Body of pancreas (tissue), 4 donors: ENCODE results near the gene DENND1A. TPM values are rescaled to one million over a fixed set of nuclear protein-coding genes. Genes with fewer than 3 reads are reported as not detected.

ENCODE experiments used
- ATAC-seq: fragments of 150-250 bp; one replicate; pipeline ENCODE4 v1.9.1; 2016
- DNase-seq, 4 donors: peaks; one replicate each; pipeline ENCODE4 v3.0.0-alpha.2; 2019
- H3K27ac ChIP-seq, 4 donors: fragments of 200-600 bp; sonication (generic); 1 replicate in 3 of 4; 2 replicates in 1 of 4; pipeline versions ENCODE4 v1.5.1 to v1.6.1; 2016 to 2019; ENCODE audit warnings: mild to moderate bottlenecking in 1 of 4, mixed read lengths in 1 of 4, moderate library complexity in 1 of 4
- H3K27me3 ChIP-seq, 2 donors: fragments of 200-600 bp; sonication (generic); one replicate each; pipeline ENCODE4 v1.6.0; 2016; ENCODE audit warnings: mild to moderate bottlenecking in 1 of 2
- H3K36me3 ChIP-seq, 2 donors: fragments of 200-600 bp; sonication (generic); replicated peaks in 1 of 2; 2 replicates each; pipeline ENCODE4 v1.5.1; 2016; ENCODE audit warnings: low read depth in 2 of 2; ENCODE audit not compliant: insufficient read depth in 1 of 2
- H3K4me1 ChIP-seq: fragments of 200-600 bp; sonication (generic); one replicate; pipeline ENCODE4 v1.6.0; 2016
- H3K4me3 ChIP-seq, 2 donors: fragments of 200-600 bp; sonication (generic); 1 replicate in 1 of 2; 2 replicates in 1 of 2; pipeline ENCODE4 v1.5.1; 2016 to 2019
- H3K9me3 ChIP-seq, 3 donors: fragments of 200-600 bp; sonication (generic); 1 replicate in 2 of 3; 2 replicates in 1 of 3; pipeline ENCODE4 v1.5.1; 2016
- CTCF ChIP-seq, 7 experiments: fragments of 450-650 bp in 4 of 7; fragments of 200-600 bp in 3 of 7; sonication (generic) in 3 of 7; IDR thresholded peaks; one replicate each; pipeline ENCODE4 v1.5.1; 2016 to 2019; ENCODE audit warnings: antibody characterized with exemption in 7 of 7
- POLR2A ChIP-seq, 3 donors: fragments of 450-650 bp; IDR thresholded peaks; one replicate each; pipeline ENCODE4 v1.6.1; 2016; ENCODE audit warnings: antibody characterized with exemption in 3 of 3, mild to moderate bottlenecking in 2 of 3
- WGBS, 2 donors: methylation state at CpG; one replicate each; pipeline ENCODE4 v1.1.5; 2017; 5-methylcytosine and 5-hydroxymethylcytosine counted together
- intact Hi-C: fragments of 100-400 bp; cut with DNase I; formaldehyde crosslinking; loops from one replicate; pipeline ENCODE4 v1.15.1; 2023
- total RNA-seq, 2 donors: library from RNA; depleted of rRNA; stranded (reverse); fragments of >200 nt; gene quantifications; one replicate each; pipeline ENCODE4 v1.1.0, GENCODE V29; 2016

The DENND1A gene
- total RNA-seq, 2 donors from 2014 or later = 7.6 to 8.6 TPM

- 88 to 96% methylated on average over 4 of the region's 4 CpGs for WGBS, 2 donors
- H3K27me3 ChIP-seq = no peaks in the 10 kb centered on the region
- H3K9me3 ChIP-seq = peaks cover 0 to 16% (median 0%) of the 10 kb centered on the region in 3 donors
- H3K4me1 ChIP-seq = no peaks in the 10 kb centered on the region
- no peak for TF ChIP-seq POLR2A (IDR thresholded peaks at IDR 0.05)
- no peak for TF ChIP-seq CTCF (IDR thresholded peaks at IDR 0.05)
- H3K27ac ChIP-seq = no peak overlapping the region
- H3K36me3 ChIP-seq = no peaks in the 10 kb centered on the region
- DNase-seq = no peak
- intact Hi-C loops = no loop called here
- ATAC-seq = no peak
- H3K4me3 ChIP-seq = no peak overlapping the region
Observed at GRCh38 chr9:123722378-123722777, 207.5 kb downstream of the DENND1A start.

DNA sequence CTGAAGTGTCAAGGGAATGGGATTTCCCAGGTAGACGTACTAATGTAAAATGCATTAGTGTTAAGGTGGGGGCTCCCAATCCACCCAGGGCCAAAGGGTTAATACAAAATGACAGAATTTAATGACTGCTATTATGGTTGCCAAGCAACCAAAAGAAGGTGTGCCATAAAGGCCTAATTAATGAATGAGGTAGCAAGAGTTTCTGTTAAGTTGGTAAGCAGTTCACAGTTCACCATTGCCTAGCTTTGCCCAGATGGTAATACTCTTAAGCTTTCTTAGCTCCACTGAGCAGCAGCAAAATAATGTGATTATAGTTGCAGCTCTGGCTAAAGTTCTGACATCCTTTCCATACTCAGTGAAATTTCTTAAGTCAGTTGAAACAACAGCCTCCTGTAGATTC is 211.7 kb downstream of the DENND1A start:
- Histone ChIP-seq H3K4me3 (no peak overlapping the region), H3K36me3 (no peaks in the 10 kb centered on the region), H3K9me3 (peaks cover 0 to 16% (median 0%) of the 10 kb centered on the region in 3 donors), H3K27ac (no peak overlapping the region), H3K4me1 (no peaks in the 10 kb centered on the region), H3K27me3 (no peaks in the 10 kb centered on the region)
- intact Hi-C loops = no loop called here
- DNase-seq (no peak), ATAC-seq (no peak)
- TF ChIP-seq POLR2A (IDR thresholded peaks at IDR 0.05) (no peak), CTCF (IDR thresholded peaks at IDR 0.05) (no peak)
- 93 to 100% methylated on average over 1 of the region's 1 CpG for WGBS, 2 donors

DNA sequence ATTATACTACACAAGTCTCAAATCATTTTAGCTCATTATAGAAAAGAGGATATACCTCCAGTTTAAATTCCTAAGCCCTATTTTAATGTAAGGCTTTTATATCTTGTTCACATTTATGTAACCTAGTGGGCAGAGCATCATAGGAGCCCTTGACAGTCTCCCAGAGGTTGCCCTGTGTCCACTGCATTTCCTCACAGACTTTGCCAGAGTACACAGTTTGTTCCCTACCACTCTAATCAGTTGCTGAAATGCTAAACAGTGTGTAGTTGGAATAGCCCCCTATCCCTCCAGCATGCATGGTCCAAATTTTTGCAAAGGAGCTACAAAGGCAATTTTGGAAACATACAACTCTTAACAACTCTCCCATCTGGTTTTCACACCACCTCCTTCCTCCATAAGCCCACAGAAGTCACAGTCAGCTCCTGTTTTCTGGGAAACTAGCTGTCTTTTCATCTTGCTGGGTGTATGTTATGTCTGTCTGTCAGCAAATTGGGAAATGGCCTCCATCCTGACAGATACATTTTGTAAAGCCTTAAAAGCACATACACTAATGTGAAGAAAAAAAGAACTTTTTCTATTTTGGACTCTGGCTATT is 212.2 kb downstream of the DENND1A start:
- ATAC-seq = no peak

GRCh38 chr9:123716339-123716945 is 213.5 kb downstream of the DENND1A start:
- no peak for ATAC-seq
- no peak overlapping the region for H3K27ac ChIP-seq
- H3K36me3 ChIP-seq = no peaks in the 10 kb centered on the region
- no peak for DNase-seq
- no peaks in the 10 kb centered on the region for H3K9me3 ChIP-seq
- no peak overlapping the region for H3K4me3 ChIP-seq
- H3K4me1 ChIP-seq = no peaks in the 10 kb centered on the region
- 87 to 92% methylated on average over 8 of the region's 8 CpGs for WGBS, 2 donors
- H3K27me3 ChIP-seq = no peaks in the 10 kb centered on the region
- no peak for TF ChIP-seq CTCF (IDR thresholded peaks at IDR 0.05)
- intact Hi-C loops = no loop called here

More for the DNA sequence above, 212.2 kb downstream of the DENND1A start:
- Histone ChIP-seq H3K4me3 (no peak overlapping the region), H3K27me3 (no peaks in the 10 kb centered on the region), H3K4me1 (no peaks in the 10 kb centered on the region), H3K9me3 (peaks cover 0 to 11% (median 0%) of the 10 kb centered on the region in 3 donors), H3K36me3 (no peaks in the 10 kb centered on the region), H3K27ac (no peak overlapping the region)
- no peak for DNase-seq
- intact Hi-C loops = no loop called here
- no peak for TF ChIP-seq POLR2A (IDR thresholded peaks at IDR 0.05)
- no peak for TF ChIP-seq CTCF (IDR thresholded peaks at IDR 0.05)

DNA sequence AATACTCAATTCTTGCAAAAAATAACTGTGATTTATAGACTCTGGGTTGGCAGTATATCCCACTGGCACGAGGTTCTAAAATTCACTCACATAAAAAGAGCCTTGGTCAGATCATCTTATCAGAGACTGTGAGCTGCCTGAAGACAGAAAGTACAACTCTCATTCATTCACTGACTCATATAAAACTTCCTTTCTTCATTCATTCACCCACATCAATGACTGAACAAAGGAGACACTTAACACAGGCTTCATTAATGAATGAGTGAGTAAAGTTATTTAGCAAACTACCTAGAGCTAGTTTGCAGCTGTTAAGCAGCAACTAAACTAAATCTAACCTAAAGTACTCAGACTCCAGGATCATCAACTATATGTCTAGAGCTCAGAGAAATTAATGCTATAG is 214.7 kb downstream of the DENND1A start:
- no peaks in the 10 kb centered on the region for H3K27me3 ChIP-seq
- no peak for ATAC-seq
- no peaks in the 10 kb centered on the region for H3K9me3 ChIP-seq
- no peaks in the 10 kb centered on the region for H3K4me1 ChIP-seq
- intact Hi-C loops = no loop called here
- no peak for DNase-seq
- H3K4me3 ChIP-seq = no peak overlapping the region
- 77 to 86% methylated on average over 1 of the region's 1 CpG for WGBS, 2 donors
- no peaks in the 10 kb centered on the region for H3K36me3 ChIP-seq
- no peak for TF ChIP-seq POLR2A (IDR thresholded peaks at IDR 0.05)
- TF ChIP-seq CTCF (IDR thresholded peaks at IDR 0.05) = no peak
- no peak overlapping the region for H3K27ac ChIP-seq
